Hematopoietic multipotent progenitor cell treated with erythropoietin and hydrocortisone succinate and interleukin-3 and kit ligand, for 6 days (in vitro differentiated cells): Measurements from ENCODE around the gene EFS.
"Not testable (repeated sequence)": the region's sequence is repeated elsewhere in the genome, so short reads cannot be mapped to it uniquely, and the experiment has no call there.

Experiments used
- DNase-seq: peaks from one replicate; pipeline ENCODE4 v3.0.0-alpha.2; 2015

EFS gene

DNA sequence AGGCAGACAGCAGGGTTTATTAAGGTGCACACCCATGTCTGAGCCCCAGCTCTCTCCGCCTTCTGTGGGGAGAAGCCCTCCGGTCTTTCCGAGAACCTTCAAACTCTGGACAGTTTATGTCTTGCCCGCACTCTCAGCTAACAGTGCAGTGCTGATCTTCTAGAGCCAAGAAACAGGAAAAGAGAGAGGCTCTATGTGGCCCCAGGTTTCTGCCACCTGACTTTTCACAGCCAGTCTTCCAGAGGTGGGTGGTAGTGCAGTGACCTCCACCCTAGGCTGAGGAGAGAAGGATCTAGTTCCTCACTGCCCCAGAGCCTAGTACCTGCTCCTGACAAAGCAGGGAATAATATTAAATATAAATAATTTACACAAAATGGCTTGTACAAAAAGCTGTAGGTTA, 8.3 kb downstream of the EFS start:
- DNase-seq: no peak

DNA sequence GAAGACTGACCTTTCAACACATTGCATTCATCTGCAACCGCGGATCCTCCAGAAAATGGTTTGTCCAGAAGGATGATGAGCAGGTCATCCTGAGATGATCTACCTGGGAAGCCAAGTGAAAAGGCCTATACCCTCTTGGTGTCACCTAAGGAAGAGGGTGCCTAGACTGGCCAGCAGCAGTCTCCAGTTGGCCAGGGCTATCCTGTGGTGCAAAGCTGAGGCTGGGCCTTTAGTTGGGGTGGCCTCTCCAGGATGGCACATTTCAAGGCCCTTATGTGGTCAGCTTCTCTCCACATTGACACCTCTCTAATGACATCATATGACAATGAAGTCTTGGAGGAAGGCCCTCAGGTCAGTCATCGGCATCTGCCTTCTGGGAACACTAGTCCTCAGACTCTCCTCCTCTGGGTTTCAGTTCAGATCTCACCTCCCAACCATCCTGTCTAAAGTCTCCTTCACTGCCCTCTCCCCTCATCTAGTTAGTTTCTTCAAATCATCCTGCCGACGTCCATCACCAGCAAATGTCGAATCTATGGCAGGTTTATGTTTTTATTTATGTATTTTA, 9.0 kb downstream of the EFS start:
- no peak for DNase-seq

DNA sequence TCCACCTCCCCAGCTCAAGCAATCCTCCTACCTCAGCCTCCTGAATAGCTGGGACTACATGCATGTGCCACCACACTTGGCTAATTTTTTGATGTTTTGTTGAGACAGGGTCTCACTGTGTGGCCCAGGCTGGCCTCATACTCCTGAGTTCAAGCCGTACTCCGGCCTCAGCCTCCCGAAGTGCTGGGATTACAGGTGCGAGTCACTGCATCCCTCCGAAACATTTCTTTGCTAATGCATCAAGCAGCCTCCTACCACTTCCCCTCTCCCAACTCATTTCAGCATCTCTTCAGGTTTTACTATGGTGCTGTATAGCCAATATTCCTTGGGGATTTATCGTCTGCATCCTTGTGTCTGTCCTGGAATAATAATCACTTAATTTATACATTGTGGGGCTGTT, 10.0 kb downstream of the EFS start:
- DNase-seq: no peak

- DNase-seq: no peak
These were observed 11.6 kb downstream of the EFS start for GRCh38 chr14:23353433-23353780.

- peak; percentile 61 for DNase-seq
These were observed 12.2 kb downstream of the EFS start, which contains the start of gene SLC22A17 for GRCh38 chr14:23352506-23353432. SLC22A17 (minus strand) TSS chr14:23352887.

DNA sequence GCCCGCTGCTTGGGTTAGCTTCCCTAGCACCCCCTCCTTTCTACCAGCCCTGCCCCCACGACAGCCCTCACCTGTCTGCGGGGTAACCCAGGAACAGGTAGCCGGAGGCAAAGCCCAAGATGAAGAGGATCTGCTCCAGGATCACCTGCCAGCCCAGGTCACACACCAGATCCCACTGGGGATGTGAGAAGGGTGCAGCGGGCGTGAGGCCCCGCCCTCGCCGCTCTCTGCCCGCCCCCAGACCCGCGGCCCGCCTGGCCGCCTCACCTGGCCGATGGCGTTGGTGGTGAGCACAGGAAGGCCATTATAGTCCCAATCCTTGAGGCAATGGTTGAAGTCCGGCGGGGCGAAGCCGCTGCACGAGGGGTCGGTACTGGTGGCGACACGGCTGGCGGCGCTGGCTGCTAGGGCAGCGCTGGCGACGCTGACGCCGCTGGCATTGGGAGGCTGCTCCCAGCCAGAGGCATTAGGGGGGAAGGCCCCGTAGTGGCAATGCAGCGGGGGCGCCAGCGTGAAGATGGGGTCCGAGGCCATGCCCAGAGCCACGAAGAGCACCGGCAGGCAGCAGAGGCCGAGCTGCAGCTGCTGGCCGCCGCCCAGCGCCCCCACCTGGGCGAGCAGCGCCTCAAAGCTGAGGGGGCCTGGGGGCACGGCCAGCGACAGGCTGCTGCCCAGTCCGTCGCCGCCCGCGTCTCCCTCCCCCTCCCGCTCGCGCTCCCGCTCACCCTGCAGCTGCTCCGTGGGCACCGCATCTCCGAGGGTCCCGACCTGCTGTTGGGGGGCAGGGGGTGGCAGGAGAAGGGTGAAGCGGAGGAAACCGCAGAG, 13.1 kb downstream of the EFS start:
- no peak for DNase-seq

- no peak for DNase-seq
These were observed 15.7 kb downstream of the EFS start for GRCh38 chr14:23349156-23349845.

DNA sequence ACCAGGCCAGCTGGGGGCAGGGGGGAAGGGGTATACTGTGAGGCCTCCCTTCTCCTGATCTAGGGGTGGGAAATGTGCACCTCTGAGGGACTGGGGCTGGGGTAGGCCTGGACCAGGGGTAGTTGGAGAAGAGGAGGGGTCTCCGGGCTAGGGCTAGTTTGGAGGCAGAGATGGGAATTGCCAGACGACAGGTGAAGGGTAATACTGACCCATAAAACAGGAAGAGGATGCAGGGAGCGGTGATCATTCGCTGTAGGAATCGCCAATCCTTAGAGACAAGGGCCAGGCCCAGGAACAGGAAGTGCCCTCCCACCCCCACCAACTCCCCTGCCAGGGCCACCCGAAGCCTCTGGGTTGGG, 16.7 kb downstream of the EFS start:
- DNase-seq: no peak

- no peak for DNase-seq
These were observed 17.3 kb downstream of the EFS start for GRCh38 chr14:23347406-23348296.

DNA sequence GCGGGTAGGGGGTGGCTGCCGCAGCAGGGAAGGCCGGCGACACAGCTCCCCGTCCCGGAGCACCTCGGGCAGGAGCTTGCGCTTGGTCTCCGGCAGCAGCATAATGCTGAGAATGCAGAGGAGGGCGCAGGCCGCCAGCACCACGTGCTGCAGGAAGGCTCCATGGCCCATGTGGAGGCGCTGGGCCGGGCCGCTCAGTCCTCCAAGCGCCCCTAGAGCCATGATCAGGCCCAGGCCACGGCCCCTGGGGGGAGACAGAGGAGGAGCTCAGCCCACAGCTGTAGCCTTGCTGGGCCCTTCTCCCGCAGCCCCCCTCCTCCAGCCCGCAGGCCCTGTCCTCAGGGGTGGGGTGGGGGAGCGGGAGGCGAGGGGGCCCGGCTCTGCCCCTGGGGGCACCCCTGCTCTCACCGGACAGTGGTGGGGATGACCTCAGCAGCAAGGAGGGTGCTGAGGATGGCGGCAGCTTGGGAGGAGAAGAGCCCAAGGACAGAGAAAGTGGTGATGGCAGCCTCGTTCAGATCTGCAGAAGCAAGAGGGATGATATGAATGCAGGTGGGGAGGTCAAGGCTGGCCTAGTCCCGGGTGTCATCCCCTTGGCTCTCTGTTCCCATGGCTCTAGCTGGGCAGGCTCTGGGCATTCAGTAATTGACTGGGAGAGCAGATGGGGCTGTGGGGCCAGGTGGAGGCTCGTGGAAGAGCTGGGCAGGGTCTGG, 18.1 kb downstream of the EFS start:
- no peak for DNase-seq

DNA sequence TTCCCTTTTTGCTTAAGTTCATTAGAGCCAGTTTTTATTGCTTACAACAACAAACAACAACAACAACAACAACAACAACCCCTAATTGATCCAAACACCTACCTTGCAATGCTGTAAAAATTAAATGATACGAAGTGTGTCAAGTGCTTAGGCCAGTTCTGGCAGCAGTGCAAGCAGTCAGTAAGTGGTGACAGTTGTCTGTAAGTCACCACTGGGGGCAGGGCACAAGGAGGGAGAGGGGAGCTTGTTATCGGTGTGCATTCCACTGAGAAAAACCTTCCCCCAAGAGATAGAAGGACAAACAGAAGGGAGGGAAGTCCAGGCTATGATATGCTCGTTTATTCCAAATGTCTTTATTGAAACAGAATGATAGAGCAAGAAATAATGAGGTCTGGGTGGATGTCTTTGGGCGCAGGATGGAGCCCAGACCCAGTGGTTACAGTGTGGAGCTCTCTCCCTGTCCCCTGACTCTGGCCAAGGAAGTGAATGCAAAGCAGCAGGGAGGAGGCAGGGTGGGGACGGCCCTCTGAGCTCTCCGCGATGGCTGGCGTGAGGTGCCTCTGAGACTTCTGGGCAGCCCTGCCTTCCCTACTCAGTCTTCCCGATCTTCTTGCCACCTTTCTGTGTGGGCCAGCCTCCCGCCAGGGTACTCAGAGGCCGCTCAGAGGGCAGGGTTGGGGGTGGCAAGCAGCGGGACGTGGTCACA, 18.8 kb downstream of the EFS start:
- no peak for DNase-seq

DNA sequence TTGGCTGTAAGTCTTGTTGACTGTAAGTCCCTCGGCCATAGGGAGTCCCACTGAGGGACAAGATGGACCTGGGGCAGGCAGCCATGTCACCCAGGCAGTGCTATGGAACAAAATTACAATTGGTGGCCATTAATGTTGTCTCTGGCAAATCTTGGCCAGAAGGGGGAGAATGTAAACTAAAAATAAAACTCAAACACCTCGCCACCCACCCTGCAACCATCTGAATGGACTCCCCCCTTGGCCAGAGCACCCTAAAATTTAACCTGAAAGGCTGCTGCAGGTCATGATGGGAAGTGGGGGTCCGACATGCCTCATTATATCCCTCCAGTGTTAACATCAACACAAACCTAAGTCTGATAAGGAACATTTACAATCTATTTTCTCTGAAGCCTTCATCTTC, 20.5 kb downstream of the EFS start:
- DNase-seq: no peak

DNA sequence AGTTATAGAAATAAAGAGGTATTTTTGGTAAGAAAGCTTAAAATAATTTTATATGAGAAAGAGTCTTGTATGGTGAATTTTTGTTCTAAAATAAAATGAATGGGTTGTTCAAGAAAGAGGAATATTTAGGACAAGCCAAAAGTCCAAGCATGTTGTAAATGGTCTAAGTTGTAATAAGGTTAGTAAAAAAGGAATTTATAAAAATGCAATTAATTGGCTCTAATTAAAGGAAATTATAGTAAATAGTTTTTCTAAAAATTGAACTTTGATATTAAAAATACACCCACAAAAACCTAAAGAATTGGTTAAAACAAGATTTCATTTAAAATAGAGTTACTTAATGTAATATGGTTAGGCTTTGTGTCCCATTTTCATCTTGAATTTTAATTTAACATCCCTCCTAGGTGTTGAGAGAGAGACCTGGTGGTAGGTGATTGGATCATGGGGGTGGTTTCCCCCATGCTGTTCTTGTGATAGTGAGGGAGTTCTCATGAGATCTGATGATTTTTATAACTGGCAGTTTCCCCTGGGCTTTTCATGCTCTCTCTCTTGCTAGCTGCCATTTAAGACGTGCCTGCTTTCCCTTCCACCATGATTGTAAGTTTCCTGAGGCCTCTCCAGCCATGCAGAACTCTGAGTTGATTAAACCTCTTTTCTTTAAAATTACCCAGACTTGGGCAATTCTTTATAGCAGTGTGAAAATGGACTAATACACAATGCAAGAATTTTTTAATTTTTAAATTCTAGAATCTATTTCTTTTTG, 25.3 kb downstream of the EFS start:
- no peak for DNase-seq

DNA sequence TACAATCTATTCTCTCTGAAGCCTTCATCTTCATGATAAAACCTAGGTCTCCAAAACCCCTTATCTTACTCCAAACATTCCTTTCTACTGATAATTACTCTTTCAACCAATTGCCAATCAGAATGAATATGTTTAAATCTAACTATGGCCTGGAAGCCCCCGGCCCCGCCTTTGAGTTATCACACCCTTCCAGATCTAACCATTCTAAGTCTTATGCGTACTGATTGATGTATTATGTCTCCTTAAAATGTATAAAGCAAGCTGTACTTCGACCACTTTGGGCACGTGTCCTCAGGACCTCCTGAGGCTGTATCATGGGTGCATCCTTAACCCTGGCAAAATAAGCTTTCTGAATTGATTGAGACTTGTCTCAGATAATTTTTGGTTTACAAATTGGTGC, 29.3 kb downstream of the EFS start:
- peak; percentile 23 for DNase-seq

GRCh38 chr14:23327947-23328744, 36.8 kb downstream of the EFS start:
- DNase-seq: peak; percentile 92

- no peak for DNase-seq
These were observed 38.3 kb downstream of the EFS start for GRCh38 chr14:23326491-23327332.

DNA sequence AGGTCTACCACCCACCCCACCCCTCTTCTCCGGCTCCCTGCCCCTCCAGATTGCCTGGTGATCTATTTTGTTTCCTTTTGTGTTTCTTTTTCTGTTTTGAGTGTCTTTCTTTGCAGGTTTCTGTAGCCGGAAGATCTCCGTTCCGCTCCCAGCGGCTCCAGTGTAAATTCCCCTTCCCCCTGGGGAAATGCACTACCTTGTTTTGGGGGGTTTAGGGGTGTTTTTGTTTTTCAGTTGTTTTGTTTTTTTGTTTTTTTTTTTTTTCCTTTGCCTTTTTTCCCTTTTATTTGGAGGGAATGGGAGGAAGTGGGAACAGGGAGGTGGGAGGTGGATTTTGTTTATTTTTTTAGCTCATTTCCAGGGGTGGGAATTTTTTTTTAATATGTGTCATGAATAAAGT, 39.2 kb downstream of the EFS start:
- DNase-seq: not testable (repeated sequence)

- DNase-seq: no peak
These were observed 40.0 kb downstream of the EFS start for GRCh38 chr14:23324993-23325392.
